ENCODE measurements around the gene NAALADL2. TPM values are rescaled to one million over a fixed set of nuclear protein-coding genes. Genes with fewer than 3 reads are reported as not detected.

The NAALADL2 gene
- polyA plus RNA-seq, 4 donors: 17.1 to 20.7 (median 18.0) TPM

GRCh38 chr3:174959556-174960065 lies 100.5 kb downstream of the NAALADL2 start:
- no peak for DNase-seq (ENCODE audit: low read depth in 4 of 4, low spot score in 2 of 4)

DNA sequence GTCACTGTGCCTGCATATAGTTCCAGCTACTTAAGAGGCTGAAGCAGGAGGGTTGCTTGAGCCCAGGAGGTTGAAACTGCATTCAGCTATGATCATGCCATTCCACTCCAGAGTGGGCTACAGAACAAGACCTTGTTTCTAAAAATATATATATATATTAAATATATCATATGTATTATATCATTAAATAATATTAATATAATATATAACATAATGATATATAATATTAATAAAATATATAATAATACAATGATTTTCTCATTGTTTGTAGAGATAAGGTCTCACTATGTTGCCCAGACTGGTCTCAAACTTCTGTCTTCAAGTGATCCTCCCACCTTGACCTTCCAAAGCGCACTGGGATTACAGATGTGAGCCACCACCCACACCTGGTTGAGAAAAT lies 101.8 kb downstream of the NAALADL2 start:
- DNase-seq (ENCODE audit: low read depth in 4 of 4, low spot score in 2 of 4): no peak

DNA sequence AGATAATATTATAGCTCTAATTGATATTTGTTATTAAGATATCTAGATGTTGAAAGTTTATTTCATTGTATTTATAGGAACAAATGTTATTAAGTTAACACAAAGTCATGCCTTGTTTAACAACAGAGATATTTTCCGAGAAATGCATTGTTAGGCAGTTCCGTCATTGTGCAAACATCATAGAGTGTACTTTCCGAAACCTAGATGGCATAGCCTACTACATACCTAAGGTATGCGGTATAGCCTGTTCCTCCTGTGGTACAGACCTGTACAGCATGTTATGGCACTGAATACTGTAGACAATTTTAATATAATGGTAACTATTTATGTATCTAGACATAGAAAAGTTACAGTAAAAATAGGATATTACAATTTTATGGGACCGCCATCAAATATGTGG lies 114.3 kb downstream of the NAALADL2 start:
- DNase-seq (ENCODE audit: low read depth in 4 of 4, low spot score in 2 of 4): no peak

- DNase-seq (ENCODE audit: low read depth in 4 of 4, low spot score in 2 of 4): no peak
Measured at GRCh38 chr3:174986685-174987084, 127.6 kb downstream of the NAALADL2 start.

GRCh38 chr3:175001091-175001490 lies 142.0 kb downstream of the NAALADL2 start:
- no peak for DNase-seq (ENCODE audit: low read depth in 4 of 4, low spot score in 2 of 4)

- DNase-seq (ENCODE audit: low read depth in 4 of 4, low spot score in 2 of 4): no peak
Measured at GRCh38 chr3:175002732-175003143, 143.6 kb downstream of the NAALADL2 start.

GRCh38 chr3:175003590-175003989 lies 144.5 kb downstream of the NAALADL2 start:
- no peak for DNase-seq (ENCODE audit: low read depth in 4 of 4, low spot score in 2 of 4)

GRCh38 chr3:175005193-175005592 lies 146.1 kb downstream of the NAALADL2 start:
- DNase-seq (ENCODE audit: low read depth in 4 of 4, low spot score in 2 of 4): no peak

DNA sequence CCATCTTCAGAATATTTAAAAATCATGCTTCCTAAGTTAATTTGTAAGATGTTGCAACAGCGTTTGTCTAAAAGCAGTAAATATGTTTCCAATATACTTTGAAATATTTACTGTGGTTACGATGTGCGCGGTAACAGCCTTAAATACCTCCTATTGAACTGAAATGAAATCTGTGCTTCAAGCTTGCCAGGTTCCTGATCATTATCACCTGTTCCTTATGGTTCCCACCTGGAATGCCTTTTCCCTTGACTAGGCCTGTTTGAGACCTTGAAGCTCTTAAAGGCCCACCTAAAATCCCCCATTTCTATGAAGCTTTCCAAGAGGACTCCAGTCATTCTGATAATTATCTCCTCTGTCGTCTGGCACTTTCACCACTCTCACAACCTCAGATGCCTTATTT lies 146.7 kb downstream of the NAALADL2 start:
- DNase-seq (ENCODE audit: low read depth in 4 of 4, low spot score in 2 of 4): no peak

GRCh38 chr3:175007306-175007705 lies 148.2 kb downstream of the NAALADL2 start:
- no peak for DNase-seq (ENCODE audit: low read depth in 4 of 4, low spot score in 2 of 4)

DNA sequence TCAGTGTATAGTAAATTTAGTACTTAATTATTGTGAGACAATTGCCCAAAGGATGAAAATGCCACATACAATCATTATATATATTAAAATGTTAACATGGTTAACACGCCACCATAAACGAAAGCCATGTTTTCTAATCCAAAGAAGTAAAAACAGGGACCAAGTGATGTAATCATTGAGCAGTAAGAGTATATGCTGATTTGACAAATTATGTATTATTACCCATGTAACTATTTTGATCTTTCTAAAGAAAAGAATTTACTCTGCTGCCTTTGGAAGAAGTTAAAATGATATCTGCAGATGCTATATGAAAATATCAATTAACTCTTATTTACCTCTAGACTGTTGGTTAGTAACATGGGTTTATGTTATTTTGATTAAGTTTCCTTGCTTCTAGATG lies 150.2 kb downstream of the NAALADL2 start:
- no peak for DNase-seq (ENCODE audit: low read depth in 4 of 4, low spot score in 2 of 4)

DNA sequence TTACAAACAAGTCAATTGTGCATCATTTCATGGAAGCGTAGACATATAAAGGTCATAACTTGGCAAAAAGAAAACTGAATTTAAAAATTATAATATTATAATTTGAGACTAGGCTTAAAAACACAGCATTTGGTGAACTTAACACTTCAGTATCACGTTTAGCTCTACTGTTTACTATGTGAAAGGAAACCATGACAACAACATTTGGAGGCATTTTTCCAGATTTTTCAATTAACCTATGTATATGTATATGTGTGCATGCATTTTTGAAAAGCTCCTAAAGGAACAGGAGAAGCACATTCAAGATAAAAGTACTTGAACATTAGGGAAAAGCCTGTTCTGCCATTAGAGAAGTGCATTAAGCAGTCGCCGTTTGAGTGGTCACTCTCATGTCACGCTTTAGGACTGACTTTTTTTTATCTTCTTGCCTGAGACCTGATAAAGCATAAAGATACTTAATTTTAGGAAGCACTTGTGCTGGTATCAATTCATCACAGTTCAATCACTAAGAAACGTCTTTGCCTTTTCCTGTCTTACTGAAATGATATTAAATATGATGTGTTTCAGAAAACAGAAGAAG lies 156.0 kb downstream of the NAALADL2 start:
- no peak for DNase-seq (ENCODE audit: low read depth in 4 of 4, low spot score in 2 of 4)

GRCh38 chr3:175018946-175019727 lies 160.0 kb downstream of the NAALADL2 start:
- no peak for DNase-seq (ENCODE audit: low read depth in 4 of 4, low spot score in 2 of 4)

DNA sequence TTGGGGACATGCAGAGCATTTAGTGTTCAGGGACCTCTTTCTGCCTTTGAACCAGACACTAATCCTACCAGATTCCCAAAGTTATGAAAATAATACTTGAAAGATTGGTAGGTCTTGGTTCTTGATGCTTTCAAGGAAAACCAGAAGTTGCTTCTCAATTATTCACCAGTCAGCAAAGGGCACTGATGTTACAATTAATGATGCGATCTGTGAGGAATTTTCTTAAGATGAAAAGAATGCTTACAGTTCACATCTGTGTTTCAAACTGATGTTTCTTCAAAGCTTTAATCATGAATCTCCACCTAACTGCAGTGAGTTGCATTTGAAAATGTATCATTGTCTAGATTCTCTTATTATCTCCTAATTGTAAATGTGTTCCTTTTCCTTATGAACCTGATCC lies 161.0 kb downstream of the NAALADL2 start:
- no peak for DNase-seq (ENCODE audit: low read depth in 4 of 4, low spot score in 2 of 4)

GRCh38 chr3:175029828-175030227 lies 170.7 kb downstream of the NAALADL2 start:
- no peak for DNase-seq (ENCODE audit: low read depth in 4 of 4, low spot score in 2 of 4)

GRCh38 chr3:175039875-175040274 lies 180.7 kb downstream of the NAALADL2 start:
- DNase-seq (ENCODE audit: low read depth in 4 of 4, low spot score in 2 of 4): no peak

DNA sequence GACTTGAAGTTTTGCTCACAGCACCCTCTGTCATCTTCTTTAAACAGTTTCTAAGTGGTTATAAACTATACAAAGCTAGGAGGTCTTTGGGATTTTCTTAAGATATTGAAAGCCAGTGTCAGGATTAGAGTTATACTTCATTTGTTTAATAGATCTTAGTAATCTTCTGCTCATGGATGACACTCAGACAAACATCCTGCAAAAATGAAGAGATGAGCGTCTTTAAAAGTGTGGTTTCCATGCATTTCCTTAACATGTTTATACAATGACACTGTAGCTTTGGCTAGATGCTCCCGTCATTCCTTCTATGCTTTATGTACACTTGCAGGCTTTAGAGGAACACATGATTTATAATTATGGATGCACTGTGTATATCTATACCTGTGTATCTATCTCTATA lies 182.2 kb downstream of the NAALADL2 start:
- DNase-seq (ENCODE audit: low read depth in 4 of 4, low spot score in 2 of 4): no peak

DNA sequence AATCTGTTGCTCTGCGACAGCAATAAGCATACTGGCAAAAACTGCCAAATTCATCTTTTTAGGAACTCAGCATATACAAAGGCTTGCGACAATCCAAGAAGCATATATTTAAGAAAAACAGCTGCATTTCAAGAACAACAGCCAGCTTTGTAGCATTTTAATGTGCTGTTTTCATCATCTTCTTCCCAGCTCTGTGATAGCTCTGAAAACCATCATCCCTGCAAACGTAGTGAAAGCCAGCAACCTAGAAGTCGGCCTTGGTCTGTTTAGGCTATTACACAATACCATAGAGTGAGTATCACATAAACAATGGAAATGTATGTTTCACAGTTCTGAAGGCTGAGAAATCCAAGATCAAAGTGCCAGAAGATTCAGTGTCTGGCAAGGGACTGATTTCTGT lies 187.5 kb downstream of the NAALADL2 start:
- no peak for DNase-seq (ENCODE audit: low read depth in 4 of 4, low spot score in 2 of 4)

DNA sequence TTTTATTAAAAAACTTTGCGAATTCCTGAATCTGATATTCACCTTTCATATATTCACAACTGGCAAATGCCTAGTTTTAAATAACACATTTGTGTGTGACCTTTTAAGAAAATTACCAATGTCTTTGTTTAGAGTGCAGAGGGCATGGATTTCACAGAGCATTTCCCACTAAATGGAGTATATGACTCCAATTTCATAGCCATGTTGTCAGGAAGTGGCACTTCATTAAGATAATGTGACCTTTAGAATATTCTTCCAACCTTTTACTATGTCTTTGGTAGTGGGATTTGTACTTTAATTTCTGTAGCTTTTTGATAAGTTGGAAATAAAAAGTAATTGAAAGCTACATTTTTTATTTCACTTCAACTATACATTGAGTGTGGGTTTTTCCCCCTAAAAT lies 188.7 kb downstream of the NAALADL2 start:
- DNase-seq (ENCODE audit: low read depth in 4 of 4, low spot score in 2 of 4): no peak

GRCh38 chr3:175057401-175057800 lies 198.3 kb downstream of the NAALADL2 start:
- DNase-seq (ENCODE audit: low read depth in 4 of 4, low spot score in 2 of 4): no peak

- no peak for DNase-seq (ENCODE audit: low read depth in 4 of 4, low spot score in 2 of 4)
Measured at GRCh38 chr3:175059788-175060187, 200.7 kb downstream of the NAALADL2 start.

- no peak for DNase-seq (ENCODE audit: low read depth in 4 of 4, low spot score in 2 of 4)
Measured at GRCh38 chr3:175065497-175065896, 206.4 kb downstream of the NAALADL2 start.
